NCI-H2196 treated with DMSO at 0.1 percent for 48 hours (cell line): Measurements from ENCODE around the gene S100A7A.
A peak's percentile ranks its signal among the peaks of the same experiment; 100 is the strongest.
"Not testable (repeated sequence)": the region's sequence is repeated elsewhere in the genome, so short reads cannot be mapped to it uniquely, and the experiment has no call there.

Experiments
- DNase-seq: peaks from one replicate; lab custom pipeline; 2025; ENCODE audit not compliant: unreplicated experiment; lab: John Stamatoyannopoulos, UW

The S100A7A gene

GRCh38 chr1:153422450-153423068, 6.2 kb downstream of the S100A7A start:
- no peak for DNase-seq

- DNase-seq: no peak
Observed at GRCh38 chr1:153426809-153427208, 10.5 kb downstream of the S100A7A start.

GRCh38 chr1:153428073-153428638, 11.8 kb downstream of the S100A7A start:
- DNase-seq: no peak

GRCh38 chr1:153428791-153429190, 12.5 kb downstream of the S100A7A start:
- no peak for DNase-seq

GRCh38 chr1:153429266-153430165, 13.2 kb downstream of the S100A7A start:
- DNase-seq: no peak

GRCh38 chr1:153430166-153430553, 13.8 kb downstream of the S100A7A start:
- DNase-seq: no peak

- DNase-seq: no peak
Observed at GRCh38 chr1:153430561-153430960, 14.2 kb downstream of the S100A7A start.

- no peak for DNase-seq
Observed at GRCh38 chr1:153431002-153431401, 14.7 kb downstream of the S100A7A start.

- no peak for DNase-seq
Observed at GRCh38 chr1:153431427-153431826, 15.1 kb downstream of the S100A7A start.

GRCh38 chr1:153431928-153432327, 15.6 kb downstream of the S100A7A start:
- no peak for DNase-seq

- DNase-seq: no peak
Observed at GRCh38 chr1:153432874-153433681, 16.8 kb downstream of the S100A7A start.

- no peak for DNase-seq
Observed at GRCh38 chr1:153434746-153435455, 18.6 kb downstream of the S100A7A start.

- DNase-seq: no peak
Observed at GRCh38 chr1:153437236-153437635, 20.9 kb downstream of the S100A7A start.

GRCh38 chr1:153438599-153438998, 22.3 kb downstream of the S100A7A start:
- DNase-seq: no peak

- DNase-seq: no peak
Observed at GRCh38 chr1:153439273-153439672, 23.0 kb downstream of the S100A7A start.

- peak; percentile 7 for DNase-seq
Observed at GRCh38 chr1:153441238-153441755, 25.0 kb downstream of the S100A7A start.

GRCh38 chr1:153443486-153443885, 27.2 kb downstream of the S100A7A start:
- no peak for DNase-seq

- DNase-seq: no peak
Observed at GRCh38 chr1:153444078-153444477, 27.8 kb downstream of the S100A7A start.

GRCh38 chr1:153447498-153448170, 31.3 kb downstream of the S100A7A start:
- DNase-seq: no peak

GRCh38 chr1:153448851-153449250, 32.5 kb downstream of the S100A7A start:
- not testable (repeated sequence) for DNase-seq
